Stimulated activated CD8-positive, alpha-beta memory T cell treated with anti-CD3 and anti-CD28 coated beads, Interleukin-4, amount 100 ng/mL, for 4 hours (primary cell): Measurements from ENCODE around the gene SIAH2.

Experiments
- DNase-seq, 2 donors: peaks; one replicate each; pipeline ENCODE4 v3.0.0-alpha.2; 2020; ENCODE audit warnings: low read depth in 2 of 2, low spot score in 1 of 2

The SIAH2 gene

DNA sequence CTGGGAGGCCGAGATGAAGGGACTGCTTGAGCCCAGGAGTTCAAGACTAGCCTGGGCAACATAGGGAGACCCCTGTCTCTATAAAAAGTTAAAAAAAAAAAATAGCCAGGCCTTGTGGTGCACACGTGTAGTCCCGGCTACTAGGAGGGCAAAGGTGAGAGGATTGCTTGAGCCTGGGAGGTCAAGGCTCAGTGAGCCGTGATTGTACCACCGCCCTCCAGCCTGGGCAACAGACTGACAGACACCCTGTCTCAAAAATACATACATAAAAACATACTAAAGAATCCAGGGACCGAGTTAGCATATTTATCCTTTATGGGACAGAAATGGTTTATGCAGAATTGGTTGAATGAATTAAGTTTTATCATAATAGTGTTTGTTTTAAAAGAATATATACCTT is 13.7 kb downstream of the SIAH2 start:
- no peak for DNase-seq

DNA sequence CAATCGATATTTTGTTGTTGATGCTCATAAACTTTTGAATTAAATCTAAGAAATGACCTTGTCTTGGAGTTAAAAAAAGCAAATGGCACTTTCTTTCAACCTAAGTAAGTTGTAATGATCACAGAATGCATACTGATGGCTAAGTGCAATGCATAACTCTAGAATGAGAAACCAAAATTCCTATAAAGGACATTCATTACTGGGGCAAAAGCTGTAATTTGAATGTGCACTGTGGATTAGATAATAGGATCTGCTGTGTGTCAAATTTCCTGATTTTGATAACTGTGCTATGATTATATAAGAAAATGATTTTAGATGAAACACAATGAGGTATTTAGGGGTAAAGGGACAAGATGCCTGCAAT is 14.3 kb downstream of the SIAH2 start:
- DNase-seq: no peak

DNA sequence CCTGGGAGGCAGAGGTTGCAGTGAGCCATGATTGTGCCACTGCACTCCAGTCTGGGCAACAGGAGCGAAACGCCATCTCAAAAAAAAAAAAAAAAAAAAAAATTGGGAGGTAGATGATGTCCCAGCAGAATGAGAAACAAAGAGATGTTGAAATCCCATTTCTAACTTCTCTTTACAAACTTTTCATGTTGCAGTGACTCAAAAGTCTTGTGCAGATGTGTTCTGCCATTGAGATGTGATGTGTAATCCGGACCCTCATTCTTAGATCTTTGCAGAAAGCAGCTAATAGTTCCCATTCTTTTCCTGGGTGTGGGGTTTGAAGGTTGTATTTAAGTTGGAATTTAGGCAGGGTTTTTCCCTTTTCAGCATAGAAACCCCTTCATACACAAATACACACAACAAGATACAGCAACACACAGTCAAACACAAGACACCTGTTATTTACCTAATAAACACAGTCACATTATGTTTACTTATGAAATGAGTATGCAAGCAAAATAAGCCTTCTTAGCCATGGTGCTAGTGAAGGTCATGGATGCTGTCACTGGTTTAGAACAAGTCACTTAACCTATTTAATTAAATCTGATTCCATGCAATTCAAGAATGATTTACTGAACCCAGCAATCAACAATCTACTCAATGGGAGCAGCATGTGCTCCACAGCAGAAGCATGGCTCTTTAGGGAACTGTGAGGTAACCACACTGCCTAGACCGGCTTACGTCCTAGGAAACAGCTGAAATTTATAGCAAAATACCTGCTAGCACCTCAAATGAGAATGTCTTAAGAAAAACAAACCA is 14.9 kb downstream of the SIAH2 start:
- DNase-seq: no peak

DNA sequence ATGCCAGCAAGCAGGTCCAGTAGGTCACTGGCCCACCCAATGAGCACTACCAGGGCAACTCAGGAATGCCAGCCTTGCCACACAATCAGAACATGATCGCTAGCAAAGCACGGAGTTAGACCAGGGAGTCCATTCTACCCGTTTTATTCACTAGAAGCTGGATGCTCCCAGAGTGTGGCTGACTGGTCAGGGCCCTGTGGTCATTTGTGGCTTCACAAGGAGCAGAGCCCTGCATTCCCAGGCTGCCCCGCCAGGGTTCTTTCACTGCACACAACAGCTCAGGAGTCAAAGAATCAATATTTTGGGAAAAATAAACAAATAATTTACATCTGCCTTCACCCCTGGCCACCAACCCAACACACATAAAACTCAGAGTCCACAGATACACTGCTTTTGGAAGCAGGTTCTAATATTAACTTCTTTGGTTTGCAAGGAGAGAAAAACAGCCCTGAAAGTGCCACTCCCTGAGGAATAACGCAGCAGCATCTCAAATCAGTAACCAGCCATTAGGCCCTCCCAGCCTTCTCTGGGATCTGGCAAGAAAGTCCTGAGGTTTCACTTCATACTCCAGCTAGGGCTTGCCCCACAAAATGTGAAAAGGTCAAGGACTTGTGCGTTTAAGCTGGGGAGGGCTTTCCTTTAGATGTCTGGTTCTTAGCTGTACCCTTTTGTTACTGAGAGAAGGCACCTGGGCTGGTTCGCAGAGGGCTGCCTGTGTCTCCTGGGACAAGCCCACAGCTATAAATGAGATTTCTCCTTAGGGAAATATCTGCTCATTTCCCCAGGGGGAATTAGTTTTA is 16.0 kb downstream of the SIAH2 start:
- no peak for DNase-seq

DNA sequence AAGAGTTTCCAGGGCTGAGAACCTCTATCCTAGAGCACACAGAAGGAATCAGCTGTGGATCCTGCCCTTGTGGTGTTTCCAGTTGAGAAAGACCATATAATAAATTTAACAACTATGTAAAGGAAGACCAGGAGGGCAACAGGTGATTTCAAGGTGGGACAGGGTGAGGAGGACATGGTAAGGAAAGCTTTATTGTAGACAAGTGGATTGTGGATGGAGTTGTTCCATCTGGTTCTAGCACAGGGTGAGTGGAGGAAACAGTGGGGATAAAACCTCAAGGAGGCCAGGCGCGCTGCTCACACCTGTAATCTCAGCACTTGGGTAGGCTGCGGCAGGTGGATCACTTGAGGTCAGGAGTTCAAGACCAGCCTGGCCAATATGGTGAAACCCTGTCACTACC is 17.1 kb downstream of the SIAH2 start:
- no peak for DNase-seq

DNA sequence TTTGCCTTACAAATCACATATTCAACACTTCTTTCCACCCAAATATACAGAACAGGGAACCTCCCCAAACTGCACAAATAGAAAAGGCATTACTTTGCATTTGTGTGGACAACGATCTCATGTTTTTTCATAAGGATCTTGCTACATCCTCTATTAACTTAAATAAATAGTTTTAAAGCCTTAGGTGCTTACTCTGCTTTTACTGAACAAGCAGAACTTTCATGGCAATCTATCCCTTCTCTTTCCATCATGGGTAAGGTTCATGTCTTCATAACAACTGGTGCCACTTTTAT is 18.1 kb downstream of the SIAH2 start:
- no peak for DNase-seq

DNA sequence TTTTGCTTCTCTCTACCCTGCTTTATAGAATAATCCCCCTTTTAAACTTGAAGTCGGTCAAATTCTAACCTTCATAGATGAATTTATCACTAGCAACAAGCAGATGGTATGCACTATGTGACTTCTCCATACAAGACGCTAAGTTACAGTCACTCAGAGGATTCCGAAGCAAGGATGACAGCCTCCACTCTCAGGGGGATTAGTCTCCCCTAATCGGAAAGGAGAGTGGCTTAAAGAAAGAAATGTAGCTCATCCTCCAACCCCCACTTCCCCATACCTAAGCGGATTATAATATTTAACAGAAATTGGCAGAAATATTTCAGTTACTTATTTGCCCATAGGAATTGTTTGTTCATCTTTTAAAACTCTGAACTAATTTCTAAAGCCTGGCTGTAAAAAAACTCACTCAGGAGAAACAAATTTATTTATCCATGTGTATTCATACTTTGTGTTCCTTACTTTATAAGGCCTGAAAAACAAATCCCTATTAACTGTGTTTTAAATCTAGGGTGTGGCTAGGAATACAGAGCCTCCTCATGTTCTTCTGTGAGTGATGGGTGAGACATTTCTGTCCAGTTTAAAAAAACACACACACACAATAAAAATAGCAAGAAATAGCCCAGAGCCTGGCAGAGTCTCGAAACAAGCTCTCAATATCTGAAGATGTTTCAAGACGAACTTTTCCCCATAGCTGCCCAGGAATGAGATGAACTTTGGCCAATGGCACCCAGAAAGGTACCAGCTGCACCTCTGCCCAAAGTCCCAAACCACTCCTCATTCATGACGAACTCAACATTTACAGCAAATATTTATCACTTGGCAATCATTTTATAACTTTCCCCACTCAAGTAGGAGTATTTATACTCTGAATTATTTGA is 18.7 kb downstream of the SIAH2 start:
- DNase-seq: no peak

DNA sequence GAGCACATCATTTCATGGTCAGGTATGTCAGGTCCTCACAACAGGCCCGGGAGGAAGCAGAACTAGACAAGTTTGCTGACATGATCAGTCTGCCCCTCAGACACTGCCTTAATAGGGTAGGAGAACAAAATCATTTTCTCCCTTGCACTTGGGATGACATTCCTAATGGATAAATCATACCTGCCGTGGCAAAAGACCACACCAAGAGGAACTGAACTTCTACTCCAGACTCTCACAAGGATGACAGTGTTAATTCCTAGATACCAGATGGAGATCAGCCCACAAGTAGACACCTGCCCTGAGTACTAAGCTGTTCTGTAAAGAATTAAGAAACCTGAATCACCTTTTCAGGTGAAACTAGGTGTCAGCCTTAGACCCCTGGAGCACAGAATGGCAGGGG is 19.5 kb downstream of the SIAH2 start:
- DNase-seq: no peak

DNA sequence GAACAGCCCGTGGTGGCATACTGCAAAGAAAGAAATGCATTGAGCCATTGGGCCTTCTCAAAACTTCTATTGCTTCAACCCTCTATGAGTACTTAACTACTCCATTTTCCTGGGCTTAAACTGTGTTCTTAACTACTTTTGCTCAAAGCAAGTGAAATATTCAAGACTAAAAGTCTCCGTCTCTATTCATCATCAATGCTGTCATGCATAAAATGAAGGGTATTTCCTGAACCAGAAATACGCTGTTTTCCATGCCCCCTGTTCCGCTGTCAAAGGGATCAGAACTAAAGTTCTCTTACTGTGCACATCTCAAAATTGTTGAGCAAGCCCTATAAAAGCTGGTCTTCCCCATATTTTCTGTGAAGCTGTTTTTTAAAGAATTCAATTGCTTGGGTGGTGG is 20.3 kb downstream of the SIAH2 start:
- no peak for DNase-seq

DNA sequence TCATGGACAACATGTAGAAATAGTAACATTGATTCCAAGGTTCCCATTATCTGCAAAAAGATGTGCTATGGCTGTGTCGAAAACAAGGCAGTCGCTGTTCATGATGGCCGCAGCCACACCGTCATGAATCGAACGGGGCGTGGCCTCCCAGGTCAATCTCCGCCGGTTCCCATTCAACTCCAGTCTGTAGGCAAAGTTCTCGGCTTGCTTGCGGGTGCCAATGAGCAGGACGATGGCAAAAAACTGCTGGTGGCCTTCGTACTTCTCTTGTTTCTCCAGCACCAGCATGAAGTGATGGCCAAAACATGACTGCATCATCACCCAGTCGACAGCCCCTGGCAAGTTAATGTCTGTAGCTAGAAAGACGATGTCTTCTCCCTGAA is 20.8 kb downstream of the SIAH2 start:
- no peak for DNase-seq

DNA sequence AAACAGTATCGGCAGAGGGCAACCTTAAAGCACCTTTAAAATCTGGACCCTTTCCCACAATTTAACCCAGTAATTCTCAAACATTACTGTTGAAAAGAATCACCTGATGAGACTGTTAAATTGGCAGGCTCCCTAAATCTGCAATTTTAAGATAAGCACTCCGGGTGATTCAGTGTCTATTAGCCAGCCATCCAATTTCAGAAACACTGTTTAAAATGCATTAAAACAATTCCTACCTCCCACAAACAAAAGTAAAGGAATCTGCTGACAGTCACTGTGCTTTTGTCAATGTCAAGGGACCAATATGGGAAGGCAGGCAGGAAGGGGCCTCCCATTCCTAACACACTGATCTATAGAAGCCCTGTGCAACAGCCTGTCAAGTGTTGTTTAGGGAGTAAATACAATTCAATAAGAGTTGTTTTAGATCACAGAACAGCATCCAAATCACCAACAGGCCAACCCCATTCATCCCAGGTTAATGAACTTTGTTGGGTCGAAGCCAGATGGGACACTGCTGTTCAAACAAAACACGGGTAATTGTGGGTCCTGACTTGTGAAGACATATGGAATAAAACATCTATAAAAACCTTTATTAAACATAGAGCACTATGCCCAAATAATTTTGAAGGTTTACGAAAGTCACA is 21.4 kb downstream of the SIAH2 start:
- DNase-seq: no peak

DNA sequence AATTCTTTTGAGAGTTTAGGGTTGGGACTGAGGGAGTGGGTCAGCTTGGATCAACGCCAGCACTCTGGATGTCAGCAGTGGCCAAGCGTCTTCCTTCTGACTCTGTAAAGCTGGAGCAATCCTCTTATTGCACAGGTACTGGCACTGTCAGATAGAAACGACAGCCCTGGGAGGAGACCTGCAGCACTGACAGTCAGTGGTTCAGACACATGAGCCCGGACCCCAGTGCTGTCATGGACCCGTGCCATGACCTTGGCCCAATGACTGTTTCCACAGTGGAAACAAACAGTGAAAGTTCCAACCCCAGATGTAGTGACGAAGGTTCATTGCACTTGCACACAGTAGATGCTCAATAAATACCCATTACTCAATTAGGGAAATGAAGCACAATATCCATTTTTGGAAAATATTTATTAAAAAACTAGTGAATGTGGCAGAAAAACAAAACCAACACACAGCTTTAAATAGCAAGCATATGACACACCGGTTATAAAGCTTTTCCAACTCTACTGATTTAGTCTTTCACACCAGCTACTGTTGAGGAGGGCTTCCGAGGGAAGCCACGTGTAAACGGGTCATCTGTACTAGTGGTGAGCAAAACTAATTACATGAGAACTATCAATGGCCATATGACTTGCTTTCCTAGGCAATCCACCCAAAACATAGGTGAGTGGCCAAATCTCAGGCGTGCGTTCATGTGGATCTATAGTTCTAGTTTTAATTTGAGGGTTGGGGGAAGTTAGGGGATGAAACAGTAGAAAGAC is 22.1 kb downstream of the SIAH2 start:
- DNase-seq: no peak

DNA sequence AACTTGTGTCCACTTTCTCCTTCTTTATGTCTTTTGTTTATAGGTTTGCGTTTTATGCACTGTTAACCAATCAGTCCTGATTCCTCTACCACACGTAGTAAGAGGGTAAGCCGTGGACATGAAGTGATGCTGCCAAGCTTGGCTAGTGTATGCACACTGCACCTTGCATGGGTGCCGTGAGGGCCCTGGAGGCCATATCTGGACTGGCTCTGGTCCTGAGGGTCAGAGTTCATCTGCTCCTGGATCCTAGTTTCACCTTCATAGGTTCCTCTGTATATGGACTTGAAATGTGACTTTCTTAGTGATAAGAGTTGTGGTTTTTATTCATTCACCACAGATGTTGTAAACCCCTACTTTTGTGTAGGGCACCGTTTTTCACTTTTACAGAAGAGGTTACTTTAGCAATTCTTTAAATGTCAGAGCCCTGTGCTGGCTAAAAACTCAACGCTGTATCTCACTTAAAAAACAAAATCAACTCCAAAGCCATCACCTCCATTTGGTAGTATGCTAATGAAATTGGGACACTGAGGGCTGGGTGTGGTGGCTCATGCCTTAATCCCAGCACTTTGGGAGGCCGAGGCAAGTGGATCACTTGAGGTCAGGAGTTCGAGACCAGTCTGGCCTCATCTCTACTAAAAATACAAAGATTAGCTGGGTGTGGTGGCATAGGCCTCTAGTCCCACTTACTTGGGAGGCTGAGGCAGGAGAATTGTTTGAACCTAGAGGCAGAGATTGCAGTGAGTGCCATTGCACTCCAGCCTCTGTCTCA is 22.9 kb downstream of the SIAH2 start:
- DNase-seq: no peak

DNA sequence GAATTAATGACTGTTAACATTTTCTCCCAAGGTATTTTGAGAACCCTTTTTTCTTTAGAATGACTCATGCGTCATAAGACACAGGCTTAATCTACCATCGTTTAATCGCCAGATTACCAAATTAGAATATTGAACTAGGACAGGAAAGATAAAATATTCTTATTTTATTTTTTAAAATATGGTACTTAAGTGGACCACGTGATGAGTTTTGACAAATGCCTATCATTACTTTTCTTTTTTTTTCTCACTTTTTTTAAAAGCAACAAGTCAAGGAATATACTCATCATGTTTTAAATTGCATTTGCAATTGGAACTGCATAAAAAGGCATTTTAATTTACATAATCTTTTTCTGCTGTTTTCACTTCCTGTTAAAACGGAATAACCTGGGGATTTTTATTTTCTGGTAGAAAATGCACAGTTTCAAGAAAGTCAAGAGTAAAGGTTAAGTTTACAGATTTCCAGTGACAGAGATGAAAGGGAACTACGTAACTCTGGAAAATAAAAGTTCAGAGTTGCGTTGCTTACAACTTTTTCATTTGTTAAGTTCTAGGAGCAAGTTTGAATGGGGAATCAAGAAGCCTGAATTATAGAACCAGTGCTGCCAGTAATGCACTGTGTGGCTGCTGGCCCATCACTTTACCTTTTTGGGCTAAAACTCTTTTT is 23.6 kb downstream of the SIAH2 start:
- DNase-seq: no peak

DNA sequence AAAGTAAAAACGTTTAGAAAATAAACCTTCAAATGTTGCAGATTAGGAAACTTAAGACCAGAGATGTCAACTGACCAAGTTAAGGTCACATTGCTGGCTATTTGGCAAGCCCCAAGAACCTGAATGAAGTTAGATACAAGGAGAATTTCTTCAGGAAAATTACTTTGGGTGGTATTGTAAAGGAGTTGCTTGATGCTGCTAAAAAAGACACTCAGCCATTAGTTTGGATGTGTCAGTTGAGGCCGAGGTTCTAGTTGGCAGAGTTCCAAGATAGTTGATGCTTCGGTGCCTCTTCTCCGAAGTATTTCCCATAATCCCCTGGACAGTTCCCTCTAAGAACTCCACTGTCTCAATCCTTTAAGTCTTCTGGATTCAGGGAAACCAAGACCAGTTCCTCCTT is 24.3 kb downstream of the SIAH2 start:
- no peak for DNase-seq

DNA sequence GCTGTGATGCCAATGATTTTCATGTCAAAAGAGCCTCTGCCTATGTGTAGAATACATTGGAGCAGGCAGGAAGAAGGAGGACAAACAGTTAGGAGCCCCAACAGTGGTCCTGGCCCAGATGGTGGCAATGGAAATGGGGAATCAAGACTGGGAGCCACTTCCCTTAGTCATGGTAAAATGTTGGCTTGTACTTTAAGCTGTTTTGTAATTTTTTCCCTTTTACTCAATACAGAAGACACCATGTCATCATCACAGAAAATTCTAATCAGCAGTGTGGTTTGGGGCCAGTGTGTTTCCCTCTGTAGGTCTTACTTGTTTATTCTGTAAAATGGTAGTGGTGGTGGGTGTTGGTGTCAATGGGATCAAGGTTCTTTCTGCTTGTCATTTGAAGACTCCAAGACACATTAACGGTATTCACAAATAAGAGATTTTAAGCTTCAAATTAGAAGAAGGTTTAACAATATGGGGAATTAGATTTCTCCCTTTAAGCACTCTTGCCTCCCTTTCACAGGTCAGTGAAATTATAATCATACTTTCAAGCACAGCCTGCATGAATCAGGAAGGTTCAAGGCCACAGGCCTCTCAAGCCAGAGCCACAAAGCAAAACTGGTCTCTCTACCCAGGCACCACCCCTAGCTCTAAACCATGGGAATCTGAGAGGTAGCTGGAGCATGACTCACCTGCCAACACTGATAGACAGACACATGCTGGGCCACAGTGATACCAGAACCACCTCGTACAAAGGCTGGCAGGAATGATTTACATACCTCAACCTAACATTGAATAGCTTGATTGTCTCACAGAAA is 24.9 kb downstream of the SIAH2 start:
- DNase-seq: no peak

DNA sequence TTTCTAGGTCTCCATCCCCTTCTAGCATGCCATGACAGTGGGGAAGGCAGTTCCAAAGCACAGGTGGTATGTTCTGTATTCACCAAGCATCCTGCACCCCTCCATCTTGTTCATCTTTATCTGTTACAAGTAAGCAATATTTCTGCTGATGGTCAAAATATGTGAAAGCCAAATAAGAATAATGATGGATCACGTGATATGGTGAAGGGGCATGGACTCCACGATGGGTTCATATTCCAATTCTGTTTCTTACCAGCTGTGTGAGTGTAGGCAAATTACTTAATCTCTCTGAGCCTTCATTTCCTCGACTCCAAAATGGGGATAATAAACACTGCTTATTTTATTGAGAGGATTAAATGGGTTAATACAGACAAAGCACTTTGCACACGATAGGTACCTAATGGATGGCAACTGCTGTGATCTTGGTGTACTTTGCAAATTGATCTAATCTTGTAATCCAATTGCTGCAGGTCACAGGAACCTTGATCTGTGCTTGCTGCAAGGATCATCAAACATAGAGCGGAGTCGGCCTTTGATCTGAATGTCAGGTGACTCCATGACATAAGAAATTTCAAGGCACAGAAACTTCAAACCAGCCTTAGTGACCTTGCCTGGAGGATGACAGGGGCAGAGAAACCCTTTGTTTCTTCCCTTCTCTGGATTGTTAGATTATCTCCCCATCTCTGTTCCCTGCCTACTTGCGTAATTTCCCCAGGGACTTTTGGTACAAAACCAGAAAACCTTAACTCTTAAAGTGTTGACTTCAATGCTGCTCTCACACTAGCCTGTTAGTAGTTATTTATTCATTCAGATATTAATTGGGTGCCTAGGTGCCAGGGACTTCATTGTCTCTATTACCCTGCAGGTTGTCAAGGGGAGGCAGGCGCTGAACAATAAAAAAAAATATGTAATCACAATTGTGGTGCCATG is 25.8 kb downstream of the SIAH2 start:
- no peak for DNase-seq

DNA sequence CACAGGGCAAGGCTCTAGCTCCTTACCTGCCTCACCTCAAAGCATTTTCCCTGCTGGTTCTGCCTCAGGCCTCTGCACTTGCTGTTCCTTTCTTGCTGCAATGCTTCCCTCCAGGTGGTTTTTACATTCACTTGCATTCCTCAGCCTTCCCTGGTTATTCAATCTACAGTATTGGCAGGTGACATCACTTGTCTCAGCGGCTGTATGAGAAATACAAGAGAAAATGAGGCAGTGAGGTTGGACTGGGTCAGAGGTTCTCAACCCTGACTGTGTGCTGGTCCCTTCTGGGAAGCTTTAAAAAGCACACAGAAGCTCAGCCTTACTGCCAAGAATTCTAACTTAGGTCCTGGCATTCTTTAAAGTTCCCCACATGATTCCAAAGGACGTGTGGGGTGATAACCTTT is 26.7 kb downstream of the SIAH2 start:
- no peak for DNase-seq
